Uterus (tissue), 2 donors: ENCODE data around the gene TMEM255B.

ENCODE experiments used
- CTCF ChIP-seq, 4 experiments: fragments of 200-600 bp in 2 of 4; fragments of 450-650 bp in 2 of 4; sonication (generic) in 2 of 4; IDR thresholded peaks; one replicate each; pipeline ENCODE4 v1.5.1; 2016 to 2019; ENCODE audit warnings: antibody characterized with exemption in 4 of 4, mild to moderate bottlenecking in 2 of 4, moderate library complexity in 1 of 4
- POLR2A ChIP-seq, 2 donors: fragments of 450-650 bp; IDR thresholded peaks; one replicate each; pipeline ENCODE4 v1.6.1; 2016; ENCODE audit warnings: antibody characterized with exemption in 2 of 2, mild to moderate bottlenecking in 1 of 2, moderate library complexity in 1 of 2

- TF ChIP-seq POLR2A (IDR thresholded peaks at IDR 0.05) (no peak), CTCF (IDR thresholded peaks at IDR 0.05) (no peak)
These were observed 14.0 kb upstream of the TMEM255B start for GRCh38 chr13:113745059-113745458.
